ENCODE measurements around the gene TMEM187.

Gene TMEM187

GRCh38 chrX:154000051-154000450 is 27.5 kb downstream of the TMEM187 start:
- DNase-seq (ENCODE audit: low read depth, low spot score): peak; percentile 77

GRCh38 chrX:154002215-154002719 is 29.7 kb downstream of the TMEM187 start:
- DNase-seq (ENCODE audit: low read depth, low spot score): peak; percentile 75

GRCh38 chrX:154004315-154004714 is 31.8 kb downstream of the TMEM187 start:
- DNase-seq (ENCODE audit: low read depth, low spot score): no peak

GRCh38 chrX:154006947-154007346 is 34.4 kb downstream of the TMEM187 start:
- DNase-seq (ENCODE audit: low read depth, low spot score): no peak

GRCh38 chrX:154008521-154008920 is 36.0 kb downstream of the TMEM187 start:
- no peak for DNase-seq (ENCODE audit: low read depth, low spot score)

- DNase-seq (ENCODE audit: low read depth, low spot score): no peak
Measured at GRCh38 chrX:154010330-154011087, 38.0 kb downstream of the TMEM187 start.

- DNase-seq (ENCODE audit: low read depth, low spot score): no peak
Measured at GRCh38 chrX:154011376-154012335, 39.1 kb downstream of the TMEM187 start.

GRCh38 chrX:154012336-154012991 is 39.9 kb downstream of the TMEM187 start:
- peak; percentile 43 for DNase-seq (ENCODE audit: low read depth, low spot score)

GRCh38 chrX:154013001-154013421 is 40.5 kb downstream of the TMEM187 start:
- DNase-seq (ENCODE audit: low read depth, low spot score): no peak

GRCh38 chrX:154013614-154014360 is 41.2 kb downstream of the TMEM187 start:
- DNase-seq (ENCODE audit: low read depth, low spot score): peak; percentile 89

GRCh38 chrX:154014429-154015380 is 42.2 kb downstream of the TMEM187 start:
- DNase-seq (ENCODE audit: low read depth, low spot score): no peak

GRCh38 chrX:154015581-154016264 is 43.2 kb downstream of the TMEM187 start:
- DNase-seq (ENCODE audit: low read depth, low spot score): no peak

- no peak for DNase-seq (ENCODE audit: low read depth, low spot score)
Measured at GRCh38 chrX:154016366-154017076, 44.0 kb downstream of the TMEM187 start.

- DNase-seq (ENCODE audit: low read depth, low spot score): no peak
Measured at GRCh38 chrX:154017766-154018517, 45.4 kb downstream of the TMEM187 start.

- DNase-seq (ENCODE audit: low read depth, low spot score): no peak
Measured at GRCh38 chrX:154018518-154019060, 46.0 kb downstream of the TMEM187 start.

GRCh38 chrX:154019061-154019621 is 46.6 kb downstream of the TMEM187 start:
- DNase-seq (ENCODE audit: low read depth, low spot score): no peak

Measured in ELF-1 (cell line).